Small intestine (tissue), 16 donors: Measurements from ENCODE around the gene MEGF9. TPM values are rescaled to one million over a fixed set of nuclear protein-coding genes. Genes with fewer than 3 reads are reported as not detected.

Experiments
- DNase-seq, 2 donors: peaks; one replicate each; pipeline versions ENCODE4 v3.0.0 to v3.0.0-alpha.2; 2013
- FAIRE-seq: peaks from 2 replicates; lab custom pipeline; 2012; peaks lifted over from hg19 to GRCh38; lab: Jason Lieb, UNC
- H3K27ac ChIP-seq, 3 donors: one replicate each; pipeline ENCODE4 v1.5.1; 2013; ENCODE audit warnings: low read length in 2 of 3, mild to moderate bottlenecking in 2 of 3, control low read depth in 1 of 3, inconsistent platforms in 1 of 3, low read depth in 1 of 3, moderate library complexity in 1 of 3
- H3K27me3 ChIP-seq, 3 donors: one replicate each; pipeline ENCODE4 v1.6.1; 2013; ENCODE audit warnings: low read length in 3 of 3, inconsistent platforms in 1 of 3; ENCODE audit not compliant: control insufficient read depth in 3 of 3, insufficient read depth in 3 of 3
- H3K36me3 ChIP-seq, 3 donors: one replicate each; pipeline ENCODE4 v1.6.1; 2013; ENCODE audit warnings: low read length in 3 of 3, inconsistent platforms in 1 of 3, low read depth in 1 of 3, mild to moderate bottlenecking in 1 of 3, moderate library complexity in 1 of 3; ENCODE audit not compliant: control insufficient read depth in 3 of 3, insufficient read depth in 2 of 3
- H3K4me1 ChIP-seq, 3 donors: one replicate each; pipeline ENCODE4 v1.6.1; 2013; ENCODE audit warnings: low read length in 2 of 3, inconsistent platforms in 1 of 3, low read depth in 1 of 3, mild to moderate bottlenecking in 1 of 3, moderate library complexity in 1 of 3; ENCODE audit not compliant: control insufficient read depth in 3 of 3, insufficient read depth in 2 of 3
- H3K4me3 ChIP-seq, 3 donors: one replicate each; pipeline ENCODE4 v1.5.1; 2013; ENCODE audit warnings: low read length in 3 of 3, control low read depth in 1 of 3, inconsistent platforms in 1 of 3, low read depth in 1 of 3, mild to moderate bottlenecking in 1 of 3, moderate library complexity in 1 of 3
- H3K9me3 ChIP-seq, 2 donors: one replicate each; pipeline ENCODE4 v1.6.1; 2013; ENCODE audit warnings: low read depth in 1 of 2, low read length in 1 of 2; ENCODE audit not compliant: control insufficient read depth in 2 of 2, insufficient read depth in 1 of 2
- WGBS, 3 donors: extraction: QIAGEN DNeasy Blood & Tissue Kit; methylation state at CpG; one replicate each; pipeline ENCODE4 v1.1.7; 2013; 5-methylcytosine and 5-hydroxymethylcytosine counted together
- long read RNA-seq, 10 donors: transcript quantifications; one replicate each; lab custom pipeline, GENCODE V29; 2026
- polyA plus RNA-seq, 4 donors: library from polyadenylated mRNA; stranded (reverse) in 3 of 4; unstranded in 1 of 4; fragments of 200-250 nt in 3 of 4; fragments of 120-200 nt in 1 of 4; gene quantifications; one replicate each; pipeline versions ENCODE4 v1.2.1 to v1.2.3, GENCODE V29; 2013
- donor health status: healthy with polysubstance abuse.
- donor health status: control.
- donor health status: control.
- donor health status: Bipolar disorder and iron deficiency.
- donor health status: healthy.

MEGF9 gene
- 10 to 100 TPM in 1 of 4 donors, 1 to 10 TPM in 3; 3.0 to 21.7 (median 5.1) TPM for polyA plus RNA-seq
- long read RNA-seq, donor 1, full-length matches to known transcripts, result 4 of 4 reads
- long read RNA-seq, donor 1, partial matches to known transcripts, result 0 of 4 reads
- long read RNA-seq, donor 1, other reads (novel, unspliced or antisense), result 0 of 4 reads
- long read RNA-seq, donor 2, full-length matches to known transcripts, result 3 of 3 reads
- long read RNA-seq, donor 2, partial matches to known transcripts, result 0 of 3 reads
- long read RNA-seq, donor 2, other reads (novel, unspliced or antisense), result 0 of 3 reads
- long read RNA-seq, donor 3, full-length matches to known transcripts, result 1 of 1 reads
- long read RNA-seq, donor 3, partial matches to known transcripts, result 0 of 1 reads
- long read RNA-seq, donor 3, other reads (novel, unspliced or antisense), result 0 of 1 reads
- long read RNA-seq, donor 4, result 0 reads
- long read RNA-seq, donor 5, full-length matches to known transcripts, result 1 of 1 reads
- long read RNA-seq, donor 5, partial matches to known transcripts, result 0 of 1 reads
- long read RNA-seq, donor 5, other reads (novel, unspliced or antisense), result 0 of 1 reads
- long read RNA-seq, donor 6, result 0 reads
- long read RNA-seq, donor 7, result 0 reads
- long read RNA-seq, donor 8, result 0 reads
- long read RNA-seq, donor 9, result 0 reads
- long read RNA-seq, donor 10, full-length matches to known transcripts, result 5 of 5 reads
- long read RNA-seq, donor 10, partial matches to known transcripts, result 0 of 5 reads
- long read RNA-seq, donor 10, other reads (novel, unspliced or antisense), result 0 of 5 reads

DNA sequence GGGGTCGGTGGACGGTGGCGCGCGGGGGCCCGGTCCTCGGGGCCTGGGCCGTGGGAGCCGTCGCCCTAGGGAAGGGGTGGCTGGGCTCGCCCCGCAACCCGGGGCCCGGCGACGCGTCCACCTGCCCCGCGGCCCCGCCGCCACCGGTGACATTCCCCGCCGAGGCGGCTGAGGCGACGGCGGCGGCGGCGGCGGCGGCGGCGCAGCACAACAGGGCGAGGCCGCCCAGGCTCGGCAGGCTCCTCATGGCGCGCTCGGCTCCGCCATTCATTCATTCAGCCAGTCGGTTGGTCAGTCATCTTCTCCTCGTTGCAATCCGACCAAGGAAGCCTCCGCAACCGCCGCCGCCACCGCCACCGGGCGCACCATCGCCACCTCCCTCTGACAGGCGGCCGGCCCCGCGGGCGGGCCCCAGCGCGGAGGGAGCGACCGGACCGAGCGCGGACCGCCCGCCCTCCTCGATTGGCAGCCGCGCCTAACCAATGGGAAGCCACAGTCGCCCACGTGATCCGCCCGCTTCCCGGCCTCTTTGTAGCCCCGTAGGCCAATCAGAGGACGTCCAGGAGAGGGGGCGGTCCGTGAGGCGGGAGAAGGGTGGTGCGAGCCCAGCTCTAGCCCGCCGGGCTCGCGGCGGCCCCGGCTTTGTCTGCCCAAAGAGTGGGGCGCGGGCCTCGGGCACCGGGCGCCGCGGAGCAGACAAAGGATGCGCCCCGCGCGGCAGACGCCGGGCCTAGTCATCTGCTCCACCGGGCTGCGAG lies at the start of gene MEGF9:
TSS of gene MEGF9 (minus strand) at position 383 of the 758 bp plus-strand sequence. CDS start at position 271, 112 bp downstream.
- WGBS, 3 donors, result 0 to 1% (median 0%) methylated on average over 72 to 102 of the region's 102 CpGs
- peak within 1 kb of the TSS; percentile 58 to 90 (median 73) for H3K27ac ChIP-seq
- H3K4me1 ChIP-seq, result peaks cover 0 to 14% (median 6%) of the 10 kb centered on the region in 3 donors

DNA sequence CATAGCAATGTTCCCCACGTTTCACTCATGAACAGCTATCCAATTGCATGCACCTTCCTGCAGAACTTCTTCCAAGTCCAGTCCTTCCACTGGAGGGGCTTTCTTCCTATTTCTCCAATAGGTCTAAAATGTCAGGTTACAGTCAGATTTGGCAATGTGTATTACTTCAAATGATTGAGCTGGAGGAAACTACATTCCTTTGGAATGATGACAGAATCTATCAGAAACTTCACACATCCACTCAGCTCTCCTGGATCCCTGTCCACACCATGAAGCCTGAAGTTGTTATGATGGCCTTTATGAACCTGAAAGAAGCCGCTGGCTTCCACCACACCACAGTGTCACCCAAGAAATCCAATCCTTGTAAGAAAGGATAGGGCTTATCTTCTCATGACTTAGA lies 46.7 kb upstream of the MEGF9 start:
- DNase-seq (no peak), FAIRE-seq (no peak)
- Histone ChIP-seq H3K36me3 (peaks cover 10 to 25% (median 15%) of the 10 kb centered on the region in 3 donors), H3K9me3 (no peaks in the 10 kb centered on the region), H3K27me3 (no peaks in the 10 kb centered on the region), H3K4me1 (peaks cover 0 to 4% (median 0%) of the 10 kb centered on the region in 3 donors), H3K4me3 (no peak overlapping the region), H3K27ac (no peak overlapping the region)
- whole genome bisulfite sequencing, 3 donors, result 86 to 90% (median 87%) methylated on average over 2 of the region's 2 CpGs

More for the DNA sequence above, at the start of gene MEGF9:
- DNase-seq, result peak; percentile 99
- Histone ChIP-seq H3K36me3 (peaks cover 0 to 3% (median 0%) of the 10 kb centered on the region in 3 donors), H3K4me3 (peak within 1 kb of the TSS; percentile 73 to 91 (median 91)), H3K9me3 (no peaks in the 10 kb centered on the region), H3K27me3 (peaks cover 0 to 7% (median 0%) of the 10 kb centered on the region in 3 donors)
- no peak for FAIRE-seq

GRCh38 chr9:120759755-120760400 lies 45.6 kb upstream of the MEGF9 start:
- peaks cover 10 to 21% (median 15%) of the 10 kb centered on the region in 3 donors for H3K36me3 ChIP-seq
- no peaks in the 10 kb centered on the region for H3K27me3 ChIP-seq
- 93 to 97% (median 95%) methylated on average over 9 of the region's 9 CpGs for WGBS, 3 donors
- no peak overlapping the region for H3K27ac ChIP-seq
- no peak for DNase-seq
- no peak for FAIRE-seq
- H3K9me3 ChIP-seq, result no peaks in the 10 kb centered on the region
- H3K4me3 ChIP-seq, result no peak overlapping the region
- no peaks in the 10 kb centered on the region for H3K4me1 ChIP-seq

- Histone ChIP-seq H3K36me3 (peaks cover 4 to 15% (median 12%) of the 10 kb centered on the region in 3 donors), H3K27ac (no peak overlapping the region), H3K4me1 (no peaks in the 10 kb centered on the region), H3K4me3 (no peak overlapping the region), H3K9me3 (no peaks in the 10 kb centered on the region), H3K27me3 (no peaks in the 10 kb centered on the region)
- WGBS, 3 donors, result 81 to 93% (median 86%) methylated on average over 3 of the region's 3 CpGs
- DNase-seq, result no peak
- no peak for FAIRE-seq
Observed at GRCh38 chr9:120758544-120758943, 44.3 kb upstream of the MEGF9 start.

- H3K36me3 ChIP-seq, result peaks cover 0 to 11% (median 7%) of the 10 kb centered on the region in 3 donors
- FAIRE-seq (no peak), DNase-seq (no peak)
- no peaks in the 10 kb centered on the region for H3K4me1 ChIP-seq
- no peak overlapping the region for H3K27ac ChIP-seq
- no peaks in the 10 kb centered on the region for H3K9me3 ChIP-seq
- 66 to 69% (median 68%) methylated on average over 6 of the region's 6 CpGs for WGBS, 3 donors
- no peak overlapping the region for H3K4me3 ChIP-seq
- no peaks in the 10 kb centered on the region for H3K27me3 ChIP-seq
Observed at GRCh38 chr9:120757026-120757913, 43.0 kb upstream of the MEGF9 start.

- no peaks in the 10 kb centered on the region for H3K9me3 ChIP-seq
- H3K4me1 ChIP-seq, result no peaks in the 10 kb centered on the region
- peaks cover 0 to 7% (median 7%) of the 10 kb centered on the region in 3 donors for H3K36me3 ChIP-seq
- H3K27me3 ChIP-seq, result no peaks in the 10 kb centered on the region
- no peak overlapping the region for H3K4me3 ChIP-seq
- H3K27ac ChIP-seq, result no peak overlapping the region
- WGBS, 3 donors, result 4 to 13% (median 8%) methylated on average over 1 of the region's 1 CpG
- DNase-seq, result no peak
- no peak for FAIRE-seq
Observed at GRCh38 chr9:120756531-120756930, 42.3 kb upstream of the MEGF9 start.

DNA sequence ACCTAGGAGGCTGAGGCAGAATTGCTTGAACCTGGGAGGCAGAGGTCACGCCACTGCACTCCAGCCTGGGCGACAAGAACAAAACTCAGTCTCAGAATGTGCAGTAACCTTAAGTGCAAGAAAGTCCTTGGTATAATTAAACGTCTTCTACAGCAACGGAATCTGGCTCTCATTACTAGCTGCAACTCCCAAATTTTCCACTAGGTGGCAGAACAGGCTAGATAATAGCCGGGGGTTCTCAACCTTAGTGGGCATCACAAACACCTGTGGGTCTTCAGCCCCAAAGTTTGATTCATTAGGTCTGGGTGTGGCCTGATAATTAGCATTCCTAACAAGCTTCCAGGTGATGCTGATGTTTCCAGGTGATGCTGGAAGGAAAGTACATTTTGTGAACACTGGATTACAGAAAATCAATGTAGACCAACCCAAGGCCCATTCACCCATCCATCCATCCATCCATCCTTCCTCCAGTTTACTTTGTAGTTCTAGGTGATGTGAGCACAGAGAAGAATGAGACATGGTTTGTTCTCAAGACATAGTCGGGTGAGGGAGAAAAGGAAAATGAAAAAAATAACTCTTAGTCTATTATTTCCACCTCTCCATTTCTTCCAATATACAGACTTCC lies 41.7 kb upstream of the MEGF9 start:
- Histone ChIP-seq H3K27ac (no peak overlapping the region), H3K36me3 (peaks cover 0 to 7% (median 5%) of the 10 kb centered on the region in 3 donors), H3K4me3 (no peak overlapping the region), H3K4me1 (no peaks in the 10 kb centered on the region), H3K27me3 (no peaks in the 10 kb centered on the region), H3K9me3 (no peaks in the 10 kb centered on the region)
- 14 to 18% (median 17%) methylated on average over 6 of the region's 6 CpGs for WGBS, 3 donors
- no peak for FAIRE-seq
- peak; percentile 71 to 76 for DNase-seq
